Renal pelvis (tissue), 4 donors: ENCODE results near the gene SIGMAR1. TPM values are rescaled to one million over a fixed set of nuclear protein-coding genes. Genes with fewer than 3 reads are reported as not detected.

Experiments
- DNase-seq: peaks from one replicate; pipeline ENCODE4 v3.0.0-alpha.2; 2013
- polyA plus RNA-seq, 3 donors: library from polyadenylated mRNA; unstranded; fragments of 120-200 nt; gene quantifications; one replicate each; pipeline ENCODE4 v1.2.1, GENCODE V29; 2013; ENCODE audit not compliant: insufficient read length in 3 of 3

Gene SIGMAR1
- polyA plus RNA-seq, 3 donors: 52.7 to 58.7 (median 56.3) TPM

GRCh38 chr9:34636791-34637355 is 714 bp downstream of the SIGMAR1 start:
- DNase-seq: no peak

GRCh38 chr9:34635556-34635955 is 2.0 kb downstream of the SIGMAR1 start:
- no peak for DNase-seq

GRCh38 chr9:34634551-34635248 is 2.9 kb downstream of the SIGMAR1 start:
- DNase-seq: no peak

- DNase-seq: peak; percentile 54
Observed at GRCh38 chr9:34633851-34634550, 3.6 kb downstream of the SIGMAR1 start.

- DNase-seq: no peak
Observed at GRCh38 chr9:34633166-34633565, 4.4 kb downstream of the SIGMAR1 start.

GRCh38 chr9:34630402-34631154 is 7.0 kb downstream of the SIGMAR1 start:
- no peak for DNase-seq

- no peak for DNase-seq
Observed at GRCh38 chr9:34629491-34629808, 8.1 kb downstream of the SIGMAR1 start.

- no peak for DNase-seq
Observed at GRCh38 chr9:34628656-34629490, 8.7 kb downstream of the SIGMAR1 start, which contains the start of gene ARID3C. Gene ARID3C, minus strand, starts transcription at chr9:34629066. Its CDS starts 1,052 bp downstream, at chr9:34628014.

- no peak for DNase-seq
Observed at GRCh38 chr9:34627716-34628655, 9.6 kb downstream of the SIGMAR1 start.

- no peak for DNase-seq
Observed at GRCh38 chr9:34625186-34625486, 12.5 kb downstream of the SIGMAR1 start.

- no peak for DNase-seq
Observed at GRCh38 chr9:34624475-34625185, 13.0 kb downstream of the SIGMAR1 start.

GRCh38 chr9:34623374-34624235 is 14.0 kb downstream of the SIGMAR1 start:
- DNase-seq: no peak

GRCh38 chr9:34620061-34620994 is 17.3 kb downstream of the SIGMAR1 start, which contains the start of gene DCTN3:
Gene DCTN3, minus strand, starts transcription at chr9:34620495. Its CDS starts 31 bp downstream, at chr9:34620464.
- peak; percentile 95 for DNase-seq

- DNase-seq: no peak
Observed at GRCh38 chr9:34615132-34615531, 22.5 kb downstream of the SIGMAR1 start.

- no peak for DNase-seq
Observed at GRCh38 chr9:34612788-34613390, 24.7 kb downstream of the SIGMAR1 start.

- peak; percentile 89 for DNase-seq
Observed at GRCh38 chr9:34611811-34612787, 25.5 kb downstream of the SIGMAR1 start, which contains the start of gene RPP25L. Gene RPP25L, minus strand, starts transcription at chr9:34612097. Its CDS starts 801 bp downstream, at chr9:34611296.
